OCI-LY7 (cell line): ENCODE results near the gene SPPL3. TPM values are rescaled to one million over a fixed set of nuclear protein-coding genes. Genes with fewer than 3 reads are reported as not detected.

Source experiments
- BruUV-seq: library from RNA; stranded (reverse); fragments of 400-500 nt; replicated peaks from 2 replicates; lab custom pipeline; 2021; lab: Mats Ljungman, UMichigan
- CTCF ChIA-PET: fragments of 300-600 bp; sonication (Branson Sonifier 250); formaldehyde crosslinking; loops from one replicate; lab custom pipeline; 2022; ENCODE audit warnings: antibody characterized with exemption; ENCODE audit not compliant: unreplicated experiment; lab: Charles Lee
- POLR2A ChIA-PET: fragments of 300-600 bp; sonication (Branson Sonifier 250); formaldehyde crosslinking; loops from one replicate; lab custom pipeline; 2022; ENCODE audit warnings: antibody characterized with exemption; lab: Charles Lee
- DNase-seq: peaks from one replicate; pipeline ENCODE4 v3.0.0-alpha.2; 2015; ENCODE audit warnings: low spot score
- H2AFZ ChIP-seq: fragments of 200-600 bp; sonication (generic), shearing (Covaris generic); 2 replicates; pipeline ENCODE4 v1.6.1; 2014; ENCODE audit warnings: mild to moderate bottlenecking, antibody characterized with exemption, low read length, moderate library complexity
- H3K27ac ChIP-seq: fragments of 200-600 bp; sonication (generic); 2 replicates; pipeline ENCODE4 v1.5.1; 2014; ENCODE audit warnings: mixed run types, low read depth, mild to moderate bottlenecking, moderate library complexity, low read length, inconsistent platforms; ENCODE audit not compliant: poor library complexity, severe bottlenecking
- H3K36me3 ChIP-seq: fragments of 200-600 bp; sonication (generic); 2 replicates; pipeline ENCODE4 v1.6.1; 2014; ENCODE audit warnings: mild to moderate bottlenecking, antibody characterized with exemption, low read length, moderate library complexity, mixed read lengths; ENCODE audit not compliant: insufficient read depth
- H3K4me1 ChIP-seq: fragments of 200-600 bp; sonication (generic); 2 replicates; pipeline ENCODE4 v1.5.1; 2014; ENCODE audit warnings: mild to moderate bottlenecking, low read length; ENCODE audit not compliant: insufficient read depth, poor library complexity, severe bottlenecking
- H3K4me2 ChIP-seq: fragments of 200-600 bp; sonication (generic); 2 replicates; pipeline ENCODE4 v1.6.1; 2014; ENCODE audit warnings: mild to moderate bottlenecking, low read length
- H3K4me3 ChIP-seq: fragments of 200-600 bp; sonication (generic); 2 replicates; pipeline ENCODE4 v1.5.1; 2014; ENCODE audit warnings: mild to moderate bottlenecking, low read depth, low read length; ENCODE audit not compliant: poor library complexity, severe bottlenecking
- H3K79me2 ChIP-seq: fragments of 200-600 bp; sonication (generic); 2 replicates; pipeline ENCODE4 v1.6.1; 2016; ENCODE audit warnings: low read depth, mild to moderate bottlenecking, low read length, moderate library complexity, mixed read lengths; ENCODE audit not compliant: insufficient read depth
- H3K9me2 ChIP-seq: fragments of 200-600 bp; sonication (generic); 2 replicates; pipeline ENCODE4 v1.6.1; 2016; ENCODE audit warnings: mild to moderate bottlenecking, low read length, mixed read lengths; ENCODE audit not compliant: insufficient read depth
- H3K9me3 ChIP-seq: fragments of 200-600 bp; sonication (generic); 2 replicates; pipeline ENCODE4 v1.6.1; 2014; ENCODE audit warnings: mild to moderate bottlenecking, mixed run types, low read length, mixed read lengths
- H4K20me1 ChIP-seq: fragments of 200-600 bp; sonication (generic); 2 replicates; pipeline ENCODE4 v1.6.1; 2014; ENCODE audit warnings: mild to moderate bottlenecking, antibody characterized with exemption, low read length, moderate library complexity, mixed read lengths; ENCODE audit not compliant: insufficient read depth
- EZH2phosphoT487 ChIP-seq: fragments of 200-600 bp; sonication (generic); IDR thresholded peaks from 2 replicates; pipeline ENCODE4 v1.6.1; 2018; ENCODE audit warnings: low read depth, borderline replicate concordance, mild to moderate bottlenecking, mixed run types, antibody characterized with exemption, low read length, moderate library complexity, mixed read lengths
- intact Hi-C: fragments of 100-400 bp; cut with micrococcal nuclease; formaldehyde crosslinking; loops from one replicate; pipeline ENCODE4 v1.10.0; 2022; ENCODE audit not compliant: unreplicated experiment
- total RNA-seq, 2 experiments: library from RNA; depleted of rRNA in 1 of 2; stranded (reverse); fragments of >200 nt in 1 of 2; shearing (Covaris generic) in 1 of 2; gene quantifications; 2 replicates each; pipeline ENCODE4 v1.2.3, GENCODE V29; 2014 to 2022
- TF ChIP-seq, protein P1 (sequence below): fragments of 200-600 bp; sonication (generic); conservative IDR thresholded peaks from 2 replicates; pipeline ENCODE4 v1.5.1; 2014; ENCODE audit warnings: mild to moderate bottlenecking, antibody characterized with exemption, low read length, moderate library complexity, mixed read lengths

SPPL3 gene
- total RNA-seq, 2 experiments from 2014 or later = 8.6 to 36.6 TPM

DNA sequence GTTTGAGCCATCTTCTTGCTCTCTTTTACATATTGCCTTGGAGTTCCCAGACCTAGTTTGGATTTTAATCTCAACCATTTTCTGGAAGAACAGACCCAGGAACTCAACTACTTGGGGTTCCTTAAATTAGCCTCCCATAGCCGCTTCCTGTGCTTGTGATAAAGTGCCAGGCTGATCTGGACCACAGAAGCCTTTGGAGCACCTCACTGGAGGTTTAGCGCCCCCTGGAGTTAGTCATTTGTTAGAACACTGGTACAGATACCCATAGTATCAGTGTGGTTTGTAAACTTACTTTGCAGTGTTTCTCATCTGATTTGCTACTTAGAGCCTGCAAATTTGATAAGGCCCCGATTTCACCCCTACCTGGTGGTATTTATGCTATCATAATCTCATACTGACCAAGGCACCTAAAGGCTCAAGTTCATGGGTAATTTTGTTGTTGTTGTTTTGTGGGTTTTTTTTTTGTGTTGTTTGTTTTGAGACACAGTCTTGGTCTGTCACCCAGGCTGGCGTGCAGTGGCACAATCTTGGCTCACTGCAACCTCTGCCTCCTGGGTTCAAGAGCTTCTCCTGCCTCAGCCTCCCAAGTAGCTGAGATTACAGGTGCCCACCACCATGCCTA lies 190.2 kb downstream of the SPPL3 start:
- Histone ChIP-seq H3K4me2 (peak overlapping the region; percentile 38), H4K20me1 (no peaks in the 10 kb centered on the region), H3K27ac (no peak overlapping the region), H3K4me3 (no peak overlapping the region), H3K79me2 (no peaks in the 10 kb centered on the region; the same call in 1 of the 2 replicates), H2AFZ (no peak overlapping the region), H3K9me2 (no peaks in the 10 kb centered on the region), H3K4me1 (peaks cover 37% of the 10 kb centered on the region), H3K9me3 (no peaks in the 10 kb centered on the region), H3K36me3 (peaks cover 49% of the 10 kb centered on the region)
- no TSS peak for BruUV-seq
- intact Hi-C loops = loop anchor here (1.0 to 5.0 kb wide), 4 partner anchors 26 to 131 kb away; no protein-coding TSS in a partner anchor
- peak; percentile 92 for DNase-seq
- POLR2A ChIA-PET = no interaction called here
- TF ChIP-seq, protein P1, sequence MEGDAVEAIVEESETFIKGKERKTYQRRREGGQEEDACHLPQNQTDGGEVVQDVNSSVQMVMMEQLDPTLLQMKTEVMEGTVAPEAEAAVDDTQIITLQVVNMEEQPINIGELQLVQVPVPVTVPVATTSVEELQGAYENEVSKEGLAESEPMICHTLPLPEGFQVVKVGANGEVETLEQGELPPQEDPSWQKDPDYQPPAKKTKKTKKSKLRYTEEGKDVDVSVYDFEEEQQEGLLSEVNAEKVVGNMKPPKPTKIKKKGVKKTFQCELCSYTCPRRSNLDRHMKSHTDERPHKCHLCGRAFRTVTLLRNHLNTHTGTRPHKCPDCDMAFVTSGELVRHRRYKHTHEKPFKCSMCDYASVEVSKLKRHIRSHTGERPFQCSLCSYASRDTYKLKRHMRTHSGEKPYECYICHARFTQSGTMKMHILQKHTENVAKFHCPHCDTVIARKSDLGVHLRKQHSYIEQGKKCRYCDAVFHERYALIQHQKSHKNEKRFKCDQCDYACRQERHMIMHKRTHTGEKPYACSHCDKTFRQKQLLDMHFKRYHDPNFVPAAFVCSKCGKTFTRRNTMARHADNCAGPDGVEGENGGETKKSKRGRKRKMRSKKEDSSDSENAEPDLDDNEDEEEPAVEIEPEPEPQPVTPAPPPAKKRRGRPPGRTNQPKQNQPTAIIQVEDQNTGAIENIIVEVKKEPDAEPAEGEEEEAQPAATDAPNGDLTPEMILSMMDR = peak; percentile 97
- TF ChIP-seq EZH2phosphoT487 = no peak
- CTCF ChIA-PET = no interaction called here

DNA sequence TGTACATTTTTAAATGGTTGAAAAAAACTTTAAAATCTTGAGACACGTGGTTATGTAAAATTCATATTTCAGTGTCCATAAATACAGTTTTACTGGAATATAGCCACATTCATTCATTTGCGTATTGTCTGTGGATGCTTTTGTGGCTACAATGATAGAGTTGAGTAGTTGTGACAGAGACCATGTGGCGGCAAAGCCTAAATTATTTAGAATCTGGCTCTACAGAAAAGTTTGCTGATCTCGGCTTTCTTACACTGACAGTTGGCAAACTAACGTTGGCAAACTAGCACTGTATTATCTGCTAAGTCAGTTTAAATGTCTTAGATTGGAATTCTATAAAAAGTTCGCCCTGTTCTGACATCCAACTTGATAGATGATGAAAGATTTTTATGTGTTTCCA lies 191.5 kb downstream of the SPPL3 start:
- H3K4me1 ChIP-seq = peaks cover 37% of the 10 kb centered on the region
- no peaks in the 10 kb centered on the region for H4K20me1 ChIP-seq
- TF ChIP-seq EZH2phosphoT487 = no peak
- TF ChIP-seq, protein P1 = no peak
- H3K4me3 ChIP-seq = no peak overlapping the region
- no peaks in the 10 kb centered on the region for H3K9me3 ChIP-seq
- H3K79me2 ChIP-seq = no peaks in the 10 kb centered on the region; the same call in 1 of the 2 replicates
- POLR2A ChIA-PET = interaction anchor here (0.6 kb wide), 1 partner anchor 44 kb away, joined by 3 read pairs; no protein-coding TSS in a partner anchor
- CTCF ChIA-PET = no interaction called here
- intact Hi-C loops = loop anchor here (5.0 kb wide), 1 partner anchor 85 kb away; no protein-coding TSS in a partner anchor
- H3K36me3 ChIP-seq = peaks cover 38% of the 10 kb centered on the region
- H2AFZ ChIP-seq = no peak overlapping the region
- no peaks in the 10 kb centered on the region for H3K9me2 ChIP-seq
- no peak overlapping the region for H3K27ac ChIP-seq
- DNase-seq = no peak
- no TSS peak for BruUV-seq
- peak overlapping the region; percentile 84 for H3K4me2 ChIP-seq

Other genes starting within 250 kb of the SPPL3 start
- gene MLEC, start 217.2 kb downstream of the SPPL3 start, total RNA-seq (2014; rRNA removed; shearing (Covaris generic)) = 69.7 and 74.1 TPM in 2 replicates
- gene MLEC, start 217.2 kb downstream of the SPPL3 start, total RNA-seq (2022) = 82.4 and 101 TPM in 2 replicates
- gene UNC119B, start 193.9 kb downstream of the SPPL3 start, total RNA-seq (2014; rRNA removed; shearing (Covaris generic)) = 16.5 and 17.2 TPM in 2 replicates
- 24.6 and 27.4 TPM in 2 replicates for gene UNC119B, start 193.9 kb downstream of the SPPL3 start, total RNA-seq (2022)
- gene ACADS, start 178.5 kb downstream of the SPPL3 start, total RNA-seq (2014; rRNA removed; shearing (Covaris generic)) = 7.7 and 8.8 TPM in 2 replicates
- 11.2 and 14.5 TPM in 2 replicates for gene ACADS, start 178.5 kb downstream of the SPPL3 start, total RNA-seq (2022)
- gene HNF1A, start 74.2 kb upstream of the SPPL3 start, total RNA-seq (2014; rRNA removed; shearing (Covaris generic)) = not detected in 2 replicates
- not detected in 2 replicates for gene HNF1A, start 74.2 kb upstream of the SPPL3 start, total RNA-seq (2022)
- 24.7 and 30.0 TPM in 2 replicates for gene C12orf43, start 112.1 kb upstream of the SPPL3 start, total RNA-seq (2014; rRNA removed; shearing (Covaris generic))
- gene C12orf43, start 112.1 kb upstream of the SPPL3 start, total RNA-seq (2022) = 18.0 and 21.4 TPM in 2 replicates
- 0.09 TPM in 1 of 2 replicates, not detected in the other for gene OASL, start 134.9 kb upstream of the SPPL3 start, total RNA-seq (2014; rRNA removed; shearing (Covaris generic))
- gene OASL, start 134.9 kb upstream of the SPPL3 start, total RNA-seq (2022) = 0.25 TPM in 1 of 2 replicates, not detected in the other
- gene P2RX7, start 228.5 kb upstream of the SPPL3 start, total RNA-seq (2014; rRNA removed; shearing (Covaris generic)) = 0.13 and 0.33 TPM in 2 replicates
- 0.26 and 0.48 TPM in 2 replicates for gene P2RX7, start 228.5 kb upstream of the SPPL3 start, total RNA-seq (2022)